B cell (primary cell): ENCODE data around the gene ITPKB. TPM values are rescaled to one million over a fixed set of nuclear protein-coding genes. Genes with fewer than 3 reads are reported as not detected.

ENCODE experiments used
- ATAC-seq: fragments of 200-7000 bp; cut with Tn5 transposase; one replicate; pipeline ENCODE4 v1.10.0; 2021; ENCODE audit warnings: low read depth, mild to moderate bottlenecking, moderate number of reproducible peaks, moderate library complexity
- CTCF ChIA-PET: fragments of 350-600 bp; sonication (Branson Sonifier 250); formaldehyde crosslinking; loops from one replicate; lab custom pipeline; 2021; ENCODE audit warnings: antibody characterized with exemption, inconsistent platforms; lab: Charles Lee
- POLR2A ChIA-PET: fragments of 350-600 bp; sonication (Branson Sonifier 250); formaldehyde crosslinking; loops from one replicate; lab custom pipeline; 2021; ENCODE audit warnings: antibody characterized with exemption; lab: Charles Lee
- DNase-seq: peaks from one replicate; pipeline ENCODE4 v3.0.0; 2013
- H2AFZ ChIP-seq: 2 replicates; pipeline ENCODE4 v1.6.1; 2012; ENCODE audit warnings: mild to moderate bottlenecking, low read depth, low read length; ENCODE audit not compliant: insufficient read depth, poor library complexity, severe bottlenecking
- H3K27ac ChIP-seq, 2 donors: 1 replicate in 1 of 2; 2 replicates in 1 of 2; pipeline ENCODE4 v1.5.1; 2012 to 2013; ENCODE audit warnings: low read length in 2 of 2, mild to moderate bottlenecking in 2 of 2, moderate library complexity in 1 of 2
- H3K27me3 ChIP-seq, 4 experiments: fragments of 200-600 bp in 1 of 4; sonication (generic) in 1 of 4; replicated peaks in 1 of 4; 1 replicate in 2 of 4; 2 replicates in 2 of 4; pipeline versions ENCODE4 v1.6.1 to v1.7.0; 2013 to 2016; ENCODE audit warnings: low read length in 3 of 4, mild to moderate bottlenecking in 2 of 4, mixed read lengths in 1 of 4, moderate library complexity in 1 of 4; ENCODE audit not compliant: insufficient read depth in 4 of 4, control insufficient read depth in 3 of 4; ENCODE audit errors: control extremely low read depth in 1 of 4
- H3K36me3 ChIP-seq, 2 experiments: replicated peaks in 1 of 2; 1 replicate in 1 of 2; 2 replicates in 1 of 2; pipeline versions ENCODE4 v1.6.1 to v1.7.1; 2013; ENCODE audit warnings: low read length in 1 of 2; ENCODE audit not compliant: insufficient read depth in 2 of 2, control insufficient read depth in 1 of 2; ENCODE audit errors: control extremely low read depth in 1 of 2, extremely low read depth in 1 of 2
- H3K4me1 ChIP-seq, 2 donors: fragments of 200-600 bp in 1 of 2; sonication (generic) in 1 of 2; 1 replicate in 1 of 2; 2 replicates in 1 of 2; pipeline versions ENCODE4 v1.5.1 to v1.6.1; 2013 to 2017; ENCODE audit warnings: low read length in 2 of 2; ENCODE audit not compliant: control insufficient read depth in 2 of 2, insufficient read depth in 2 of 2
- H3K4me2 ChIP-seq: replicated peaks from 2 replicates; pipeline ENCODE3; 2012; ENCODE audit warnings: mild to moderate bottlenecking, low read depth, low read length; ENCODE audit not compliant: poor library complexity, severe bottlenecking
- H3K4me3 ChIP-seq, 5 experiments: fragments of 200-600 bp in 1 of 5; sonication (generic) in 1 of 5; 1 replicate in 3 of 5; 2 replicates in 2 of 5; pipeline versions ENCODE4 v1.5.1 to v1.7.0; 2011 to 2016; ENCODE audit warnings: low read length in 4 of 5, mild to moderate bottlenecking in 4 of 5, low read depth in 2 of 5, control low read depth in 1 of 5, moderate library complexity in 1 of 5; ENCODE audit not compliant: insufficient read depth in 1 of 5; ENCODE audit errors: control extremely low read depth in 1 of 5, extremely low read depth in 1 of 5
- H3K79me2 ChIP-seq: fragments of 200-600 bp; sonication (generic); one replicate; pipeline ENCODE4 v1.6.0; 2016; ENCODE audit warnings: low read length; ENCODE audit not compliant: control insufficient read depth, insufficient read depth
- H3K9ac ChIP-seq: fragments of 200-600 bp; sonication (generic); 2 replicates; pipeline ENCODE4 v1.6.1; 2017; ENCODE audit warnings: mild to moderate bottlenecking, low read length, moderate library complexity
- H3K9me3 ChIP-seq, 3 donors: one replicate each; pipeline versions ENCODE4 v1.6.1 to v1.7.1; 2013; ENCODE audit warnings: low read length in 2 of 3; ENCODE audit not compliant: control insufficient read depth in 2 of 3, insufficient read depth in 1 of 3; ENCODE audit errors: control extremely low read depth in 1 of 3
- H4K20me1 ChIP-seq: 2 replicates; pipeline ENCODE4 v1.6.0; 2012; ENCODE audit warnings: mild to moderate bottlenecking, low read length; ENCODE audit not compliant: insufficient read depth, control insufficient read depth, poor library complexity, severe bottlenecking
- H3K27ac Mint-ChIP-seq: one replicate; pipeline ENCODE4 v1.8.0; 2021; ENCODE audit warnings: mixed read lengths
- H3K27me3 Mint-ChIP-seq: one replicate; pipeline ENCODE4 v1.8.0; 2021; ENCODE audit warnings: mixed read lengths
- H3K4me1 Mint-ChIP-seq: one replicate; pipeline ENCODE4 v1.8.0; 2021; ENCODE audit warnings: mixed read lengths
- H3K4me3 Mint-ChIP-seq: one replicate; pipeline ENCODE4 v1.8.0; 2021; ENCODE audit warnings: mixed read lengths
- H3K9me3 Mint-ChIP-seq: one replicate; pipeline ENCODE4 v1.8.0; 2022; ENCODE audit warnings: mixed read lengths; ENCODE audit not compliant: insufficient read depth
- CTCF ChIP-seq: fragments of 200-600 bp; IDR thresholded peaks from one replicate; pipeline ENCODE4 v1.8.0; 2022; ENCODE audit warnings: antibody characterized with exemption, mild to moderate bottlenecking
- EZH2 ChIP-seq: IDR thresholded peaks from 2 replicates; pipeline ENCODE4 v1.6.1; 2012; ENCODE audit warnings: borderline replicate concordance, low read depth, mild to moderate bottlenecking, moderate library complexity, low read length; ENCODE audit not compliant: insufficient read depth, poor library complexity, severe bottlenecking
- WGBS: methylation state at CpG from one replicate; pipeline ENCODE4 v1.1.5; 2013; ENCODE audit warnings: missing lambda C conversion rate; ENCODE audit not compliant: insufficient coverage; 5-methylcytosine and 5-hydroxymethylcytosine counted together
- intact Hi-C: fragments of 100-400 bp; cut with micrococcal nuclease; formaldehyde crosslinking; loops from one replicate; pipeline ENCODE4 v1.10.0; 2022
- polyA plus RNA-seq: library from polyadenylated mRNA; depleted of rRNA; stranded (reverse); fragments of >200 nt; gene quantifications from 2 replicates; pipeline ENCODE4 v1.2.3, GENCODE V29; 2012
- total RNA-seq, 2 donors: library from RNA; stranded (reverse); fragments of 120-200 nt in 1 of 2; gene quantifications; 1 replicate in 1 of 2; 2 replicates in 1 of 2; pipeline versions ENCODE4 v1.2.3 to v1.2.4, GENCODE V29; 2013 to 2022

Gene ITPKB
- total and polyA plus RNA-seq, 2 donors (not counting 1 experiment from before 2014, with no cell fraction given), result 21.8 to 93.5 TPM

DNA sequence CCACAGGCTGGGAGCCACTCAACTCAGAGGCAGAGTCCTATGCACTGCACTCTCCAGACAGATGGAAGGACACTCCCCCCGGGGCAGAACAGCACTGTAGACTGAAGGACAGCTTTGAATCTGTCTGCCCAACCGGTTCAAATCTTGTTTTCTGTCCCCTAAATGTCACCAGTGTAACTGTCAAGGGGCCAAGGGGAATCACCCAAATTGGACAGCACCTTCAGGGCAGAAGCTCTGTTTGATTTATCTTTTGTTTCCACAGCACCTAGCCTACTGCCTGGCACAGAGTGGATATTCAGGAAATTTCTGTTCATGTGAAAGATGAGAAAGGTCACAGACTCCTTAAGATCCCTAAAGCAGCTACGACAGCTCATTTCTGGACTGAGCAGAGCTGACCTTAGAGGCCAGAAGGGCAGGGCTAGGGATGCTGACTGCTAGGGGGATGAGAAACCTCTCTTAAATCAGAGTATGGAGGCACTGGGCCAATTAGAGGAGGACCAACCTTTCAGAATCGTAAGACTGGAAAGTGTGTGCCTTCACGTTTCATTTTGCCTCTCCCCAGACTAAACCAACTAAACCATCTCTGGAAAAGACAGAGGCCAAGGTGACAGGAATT is 41.0 kb downstream of the ITPKB start:
- DNase-seq (no peak), ATAC-seq (peak; percentile 26)
- Histone ChIP-seq H3K9ac (peak overlapping the region; percentile 8), H3K27ac (peak overlapping the region; percentile 93 to 94), H3K9me3 (no peaks in the 10 kb centered on the region), H4K20me1 (no peaks in the 10 kb centered on the region), H3K79me2 (peaks cover 92% of the 10 kb centered on the region), H3K36me3 (peaks cover 0 to 5% of the 10 kb centered on the region in 2 experiments), H3K4me2 (peak overlapping the region; percentile 51), H3K4me3 (no peak overlapping the region), H3K27me3 (no peaks in the 10 kb centered on the region), H3K4me1 (peaks cover 86 to 93% of the 10 kb centered on the region in 2 donors), H2AFZ (no peak overlapping the region)
- ChIA-PET POLR2A (interaction anchor here (1.0 to 1.2 kb wide), 3 partner anchors 16 to 35 kb away, joined by 3 to 7 read pairs (median 4); no protein-coding TSS in a partner anchor), CTCF (interaction anchor here (0.6 to 5.7 kb wide), 12 partner anchors 10 to 130 kb away, joined by 3 to 32 read pairs (median 4); no protein-coding TSS in a partner anchor)
- no peaks in the 10 kb centered on the region for H3K9me3 Mint-ChIP-seq
- H3K4me1 Mint-ChIP-seq, result peaks cover 89% of the 10 kb centered on the region
- no peak for TF ChIP-seq EZH2
- no peak for TF ChIP-seq CTCF
- no peaks in the 10 kb centered on the region for H3K27me3 Mint-ChIP-seq
- intact Hi-C loops, result loop anchor here (1.0 to 5.0 kb wide), 6 partner anchors 9 to 291 kb away; partner anchors contain the start of gene PARP1
- H3K4me3 Mint-ChIP-seq, result peak overlapping the region; percentile 75
- WGBS, result 48% methylated on average over 3 of the region's 5 CpGs
- H3K27ac Mint-ChIP-seq, result peak overlapping the region; percentile 95
